Brain microvascular endothelial cell (primary cell): ENCODE results near the gene ZFHX2.

ENCODE experiments used
- DNase-seq: peaks from one replicate; pipeline ENCODE4 v3.0.0-alpha.2; 2020
- H3K27ac ChIP-seq: fragments of 250-450 bp; sonication (Bioruptor Pico); 2 replicates; pipeline ENCODE4 v1.5.1; 2020; ENCODE audit warnings: mild to moderate bottlenecking, moderate library complexity
- H3K27me3 ChIP-seq: fragments of 250-450 bp; sonication (Bioruptor Pico); replicated peaks from 2 replicates; pipeline ENCODE4 v1.5.1; 2020; ENCODE audit warnings: mild to moderate bottlenecking
- H3K36me3 ChIP-seq: fragments of 250-450 bp; sonication (Bioruptor Pico); replicated peaks from 2 replicates; pipeline ENCODE4 v1.5.1; 2020; ENCODE audit warnings: mild to moderate bottlenecking
- H3K4me3 ChIP-seq: 2 replicates; pipeline ENCODE4 v1.5.1; 2011; ENCODE audit warnings: low read depth, mild to moderate bottlenecking, control low read depth, low read length, moderate library complexity
- in situ Hi-C: cut with HindIII; loops from 2 replicates; pipeline ENCODE4 v1.10.0; 2017; ENCODE audit warnings: low sequenced_read_pairs, low pct_ligation_motif_present
- TF ChIP-seq, protein P1 (sequence below): IDR thresholded peaks from 2 replicates; pipeline ENCODE4 v1.5.1; 2011; ENCODE audit warnings: low read depth, mild to moderate bottlenecking, moderate library complexity, low read length, control low read depth, inconsistent platforms; ENCODE audit errors: missing control alignments

ZFHX2 gene

DNA sequence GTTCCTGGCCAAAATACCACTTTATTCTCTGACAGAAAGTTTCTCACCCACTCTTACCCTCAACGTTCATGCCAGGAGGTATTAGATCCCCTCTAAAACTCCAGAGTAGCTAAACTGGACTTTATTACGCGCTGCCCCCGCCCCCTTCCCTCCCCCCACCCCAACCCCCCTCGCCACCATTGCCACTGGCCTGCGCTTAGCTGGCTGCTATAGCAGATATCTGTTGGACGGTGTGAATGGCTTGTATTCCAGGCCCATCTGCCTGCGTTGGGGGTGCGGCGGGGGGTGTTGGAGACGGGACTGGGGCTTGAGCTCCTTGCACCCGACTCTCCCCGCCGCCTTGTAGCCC lies 3.9 kb upstream of the ZFHX2 start:
- Histone ChIP-seq H3K27ac (peak overlapping the region; percentile 92), H3K27me3 (no peaks in the 10 kb centered on the region), H3K36me3 (peaks cover 6% of the 10 kb centered on the region), H3K4me3 (peak overlapping the region; percentile 86)
- DNase-seq = no peak
- TF ChIP-seq, protein P1, sequence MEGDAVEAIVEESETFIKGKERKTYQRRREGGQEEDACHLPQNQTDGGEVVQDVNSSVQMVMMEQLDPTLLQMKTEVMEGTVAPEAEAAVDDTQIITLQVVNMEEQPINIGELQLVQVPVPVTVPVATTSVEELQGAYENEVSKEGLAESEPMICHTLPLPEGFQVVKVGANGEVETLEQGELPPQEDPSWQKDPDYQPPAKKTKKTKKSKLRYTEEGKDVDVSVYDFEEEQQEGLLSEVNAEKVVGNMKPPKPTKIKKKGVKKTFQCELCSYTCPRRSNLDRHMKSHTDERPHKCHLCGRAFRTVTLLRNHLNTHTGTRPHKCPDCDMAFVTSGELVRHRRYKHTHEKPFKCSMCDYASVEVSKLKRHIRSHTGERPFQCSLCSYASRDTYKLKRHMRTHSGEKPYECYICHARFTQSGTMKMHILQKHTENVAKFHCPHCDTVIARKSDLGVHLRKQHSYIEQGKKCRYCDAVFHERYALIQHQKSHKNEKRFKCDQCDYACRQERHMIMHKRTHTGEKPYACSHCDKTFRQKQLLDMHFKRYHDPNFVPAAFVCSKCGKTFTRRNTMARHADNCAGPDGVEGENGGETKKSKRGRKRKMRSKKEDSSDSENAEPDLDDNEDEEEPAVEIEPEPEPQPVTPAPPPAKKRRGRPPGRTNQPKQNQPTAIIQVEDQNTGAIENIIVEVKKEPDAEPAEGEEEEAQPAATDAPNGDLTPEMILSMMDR = no peak
- in situ Hi-C loops = no loop called here

DNA sequence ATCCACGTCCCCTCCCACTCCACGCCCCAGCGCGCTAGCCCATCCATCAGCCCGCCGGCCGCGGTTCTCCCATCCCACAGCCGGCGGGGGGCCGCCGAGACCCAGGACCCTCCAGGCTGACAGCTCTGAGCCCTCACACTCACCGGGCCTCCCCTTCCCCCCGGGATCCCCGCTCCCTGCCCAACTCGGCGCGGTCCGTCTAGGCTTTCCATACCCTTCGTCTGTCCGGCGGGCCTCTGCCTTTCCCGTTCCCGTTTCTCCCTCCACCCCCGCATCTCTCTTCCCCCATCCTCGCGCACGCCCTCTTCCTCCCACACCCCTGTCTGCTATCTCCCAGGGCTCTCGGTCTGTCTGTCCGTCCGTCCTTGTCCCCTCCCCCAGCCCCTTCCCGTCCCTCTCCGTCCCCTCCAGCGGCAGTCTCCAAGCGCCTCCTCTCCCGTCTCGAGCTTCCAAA lies 726 bp downstream of the ZFHX2 start:
- no peak for DNase-seq
- in situ Hi-C loops = no loop called here
- Histone ChIP-seq H3K27me3 (no peaks in the 10 kb centered on the region), H3K4me3 (peak overlapping the region; percentile 55), H3K27ac (no peak overlapping the region), H3K36me3 (no peaks in the 10 kb centered on the region)
- TF ChIP-seq, protein P1 = no peak

DNA sequence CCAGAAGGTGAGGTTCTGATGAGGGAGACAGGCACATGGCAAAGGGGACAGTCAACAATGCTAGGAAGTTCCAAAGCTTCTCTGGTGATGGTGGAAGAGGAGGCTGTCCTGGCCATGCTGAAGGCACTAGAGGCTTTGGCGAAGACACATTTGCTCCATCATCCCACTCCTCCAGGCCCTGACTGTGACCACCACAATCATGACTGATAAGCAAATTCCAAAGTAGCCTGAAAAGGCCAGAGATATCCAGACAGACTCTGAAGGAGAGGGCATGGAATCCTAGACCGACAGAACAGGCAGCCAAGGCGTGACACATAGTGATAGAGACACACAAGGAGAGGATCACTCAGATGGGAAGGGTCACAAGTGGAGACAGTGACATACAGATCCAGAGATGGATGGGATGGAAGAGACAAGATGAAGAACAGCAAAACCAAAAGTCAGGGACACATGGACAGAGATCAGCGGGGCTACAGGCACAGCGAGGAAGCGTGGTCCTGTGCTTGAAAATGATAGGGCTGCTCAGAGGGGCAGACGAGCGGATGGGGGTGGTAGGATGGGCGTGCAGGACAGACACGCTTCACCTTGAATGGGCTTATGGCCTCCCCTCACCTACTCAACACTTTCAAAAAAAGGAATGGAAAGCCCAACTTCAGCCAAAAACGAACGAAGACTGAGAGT lies 1.3 kb downstream of the ZFHX2 start:
- peak overlapping the region; percentile 55 for H3K4me3 ChIP-seq
- no peaks in the 10 kb centered on the region for H3K27me3 ChIP-seq
- no peak overlapping the region for H3K27ac ChIP-seq
- TF ChIP-seq, protein P1 = no peak
- H3K36me3 ChIP-seq = no peaks in the 10 kb centered on the region
- DNase-seq = no peak
- in situ Hi-C loops = no loop called here

DNA sequence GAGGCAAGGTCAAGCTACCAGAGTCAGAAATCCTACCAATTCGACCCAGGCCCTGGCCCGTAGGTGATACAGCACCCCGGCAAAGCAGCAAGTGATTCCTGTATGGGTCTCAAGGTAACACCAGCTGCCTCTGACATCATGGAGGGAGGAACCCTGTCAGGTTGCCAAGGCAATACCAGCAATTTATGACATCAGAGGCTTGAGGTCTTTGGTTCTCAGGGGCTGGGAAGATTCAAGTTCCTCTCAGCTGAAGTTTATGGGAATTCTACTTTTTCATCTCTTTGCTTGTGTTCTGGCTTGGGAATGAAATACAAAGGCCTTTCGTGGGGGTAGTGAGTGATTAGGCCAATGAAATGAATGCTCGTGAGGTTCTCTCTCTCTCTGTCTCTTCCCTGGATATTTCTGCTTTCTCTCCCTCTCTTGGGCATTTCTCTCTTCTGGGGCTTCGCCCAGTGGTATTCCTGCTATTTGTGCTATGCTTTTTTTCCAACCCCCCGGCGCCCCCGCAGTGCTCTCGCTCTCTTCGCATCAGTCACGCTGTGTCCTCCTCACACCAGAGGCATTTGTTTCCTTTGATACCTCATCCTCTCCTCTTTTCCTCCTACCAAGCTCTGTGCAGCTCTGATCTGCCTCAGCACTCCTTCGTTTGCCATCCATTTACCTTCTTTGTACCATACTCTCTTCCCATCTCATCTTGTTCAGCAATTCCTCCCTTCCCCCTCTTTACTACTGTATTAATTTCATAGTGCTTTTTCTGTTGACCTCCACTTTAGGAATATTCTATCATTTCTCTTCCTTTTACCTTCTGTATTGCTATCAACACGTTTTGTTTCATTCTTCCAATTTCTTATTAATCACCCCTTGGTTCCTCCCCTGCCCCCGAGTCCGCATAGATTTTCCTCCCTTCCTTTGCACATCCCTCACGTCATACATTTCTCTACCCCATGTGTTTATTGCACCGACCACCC lies 2.9 kb downstream of the ZFHX2 start:
- no peaks in the 10 kb centered on the region for H3K36me3 ChIP-seq
- H3K27me3 ChIP-seq = no peaks in the 10 kb centered on the region
- TF ChIP-seq, protein P1 = no peak
- H3K27ac ChIP-seq = peak overlapping the region; percentile 76
- DNase-seq = peak; percentile 64
- in situ Hi-C loops = no loop called here
- H3K4me3 ChIP-seq = no peak overlapping the region

DNA sequence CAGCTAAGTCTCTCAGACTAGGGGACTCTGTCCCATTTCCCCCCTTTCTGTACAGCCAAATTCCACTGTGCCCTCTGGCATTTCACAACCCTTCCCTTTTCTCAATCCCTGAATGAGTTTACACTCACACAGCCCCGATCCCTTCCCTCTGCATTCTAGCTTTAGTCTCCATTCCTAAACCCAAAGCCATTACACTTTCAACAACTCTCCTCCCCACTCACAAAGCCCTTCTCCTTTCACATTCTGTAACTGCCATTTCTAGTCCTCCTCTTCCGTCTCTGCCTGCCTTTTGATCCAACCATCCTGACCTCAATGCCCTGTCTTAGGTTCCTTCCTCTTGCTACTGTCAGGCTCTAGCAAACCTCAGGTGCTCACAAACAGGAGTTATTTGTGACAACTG lies 3.6 kb downstream of the ZFHX2 start:
- H3K27ac ChIP-seq = peak overlapping the region; percentile 76
- no peak overlapping the region for H3K4me3 ChIP-seq
- no peaks in the 10 kb centered on the region for H3K27me3 ChIP-seq
- no peaks in the 10 kb centered on the region for H3K36me3 ChIP-seq
- no peak for DNase-seq
- TF ChIP-seq, protein P1 = no peak
- in situ Hi-C loops = no loop called here
